B cell (primary cell): ENCODE measurements around the gene TMEM207. TPM values are rescaled to one million over a fixed set of nuclear protein-coding genes. Genes with fewer than 3 reads are reported as not detected.

Source experiments
- ATAC-seq: fragments of 200-7000 bp; cut with Tn5 transposase; one replicate; pipeline ENCODE4 v1.10.0; 2021; ENCODE audit warnings: low read depth, mild to moderate bottlenecking, moderate number of reproducible peaks, moderate library complexity
- CTCF ChIA-PET: fragments of 350-600 bp; sonication (Branson Sonifier 250); formaldehyde crosslinking; loops from one replicate; lab custom pipeline; 2021; ENCODE audit warnings: antibody characterized with exemption, inconsistent platforms; lab: Charles Lee
- POLR2A ChIA-PET: fragments of 350-600 bp; sonication (Branson Sonifier 250); formaldehyde crosslinking; loops from one replicate; lab custom pipeline; 2021; ENCODE audit warnings: antibody characterized with exemption; lab: Charles Lee
- DNase-seq: peaks from one replicate; pipeline ENCODE4 v3.0.0; 2013
- H2AFZ ChIP-seq: 2 replicates; pipeline ENCODE4 v1.6.1; 2012; ENCODE audit warnings: mild to moderate bottlenecking, low read depth, low read length; ENCODE audit not compliant: insufficient read depth, poor library complexity, severe bottlenecking
- H3K27ac ChIP-seq, 2 donors: 1 replicate in 1 of 2; 2 replicates in 1 of 2; pipeline ENCODE4 v1.5.1; 2012 to 2013; ENCODE audit warnings: low read length in 2 of 2, mild to moderate bottlenecking in 2 of 2, moderate library complexity in 1 of 2
- H3K27me3 ChIP-seq, 4 experiments: fragments of 200-600 bp in 1 of 4; sonication (generic) in 1 of 4; replicated peaks in 1 of 4; 1 replicate in 2 of 4; 2 replicates in 2 of 4; pipeline versions ENCODE4 v1.6.1 to v1.7.0; 2013 to 2016; ENCODE audit warnings: low read length in 3 of 4, mild to moderate bottlenecking in 2 of 4, mixed read lengths in 1 of 4, moderate library complexity in 1 of 4; ENCODE audit not compliant: insufficient read depth in 4 of 4, control insufficient read depth in 3 of 4; ENCODE audit errors: control extremely low read depth in 1 of 4
- H3K36me3 ChIP-seq, 2 experiments: replicated peaks in 1 of 2; 1 replicate in 1 of 2; 2 replicates in 1 of 2; pipeline versions ENCODE4 v1.6.1 to v1.7.1; 2013; ENCODE audit warnings: low read length in 1 of 2; ENCODE audit not compliant: insufficient read depth in 2 of 2, control insufficient read depth in 1 of 2; ENCODE audit errors: control extremely low read depth in 1 of 2, extremely low read depth in 1 of 2
- H3K4me1 ChIP-seq, 2 donors: fragments of 200-600 bp in 1 of 2; sonication (generic) in 1 of 2; 1 replicate in 1 of 2; 2 replicates in 1 of 2; pipeline versions ENCODE4 v1.5.1 to v1.6.1; 2013 to 2017; ENCODE audit warnings: low read length in 2 of 2; ENCODE audit not compliant: control insufficient read depth in 2 of 2, insufficient read depth in 2 of 2
- H3K4me2 ChIP-seq: replicated peaks from 2 replicates; pipeline ENCODE3; 2012; ENCODE audit warnings: mild to moderate bottlenecking, low read depth, low read length; ENCODE audit not compliant: poor library complexity, severe bottlenecking
- H3K4me3 ChIP-seq, 5 experiments: fragments of 200-600 bp in 1 of 5; sonication (generic) in 1 of 5; 1 replicate in 3 of 5; 2 replicates in 2 of 5; pipeline versions ENCODE4 v1.5.1 to v1.7.0; 2011 to 2016; ENCODE audit warnings: low read length in 4 of 5, mild to moderate bottlenecking in 4 of 5, low read depth in 2 of 5, control low read depth in 1 of 5, moderate library complexity in 1 of 5; ENCODE audit not compliant: insufficient read depth in 1 of 5; ENCODE audit errors: control extremely low read depth in 1 of 5, extremely low read depth in 1 of 5
- H3K79me2 ChIP-seq: fragments of 200-600 bp; sonication (generic); one replicate; pipeline ENCODE4 v1.6.0; 2016; ENCODE audit warnings: low read length; ENCODE audit not compliant: control insufficient read depth, insufficient read depth
- H3K9ac ChIP-seq: fragments of 200-600 bp; sonication (generic); 2 replicates; pipeline ENCODE4 v1.6.1; 2017; ENCODE audit warnings: mild to moderate bottlenecking, low read length, moderate library complexity
- H3K9me3 ChIP-seq, 3 donors: one replicate each; pipeline versions ENCODE4 v1.6.1 to v1.7.1; 2013; ENCODE audit warnings: low read length in 2 of 3; ENCODE audit not compliant: control insufficient read depth in 2 of 3, insufficient read depth in 1 of 3; ENCODE audit errors: control extremely low read depth in 1 of 3
- H4K20me1 ChIP-seq: 2 replicates; pipeline ENCODE4 v1.6.0; 2012; ENCODE audit warnings: mild to moderate bottlenecking, low read length; ENCODE audit not compliant: insufficient read depth, control insufficient read depth, poor library complexity, severe bottlenecking
- H3K27ac Mint-ChIP-seq: one replicate; pipeline ENCODE4 v1.8.0; 2021; ENCODE audit warnings: mixed read lengths
- H3K27me3 Mint-ChIP-seq: one replicate; pipeline ENCODE4 v1.8.0; 2021; ENCODE audit warnings: mixed read lengths
- H3K4me1 Mint-ChIP-seq: one replicate; pipeline ENCODE4 v1.8.0; 2021; ENCODE audit warnings: mixed read lengths
- H3K4me3 Mint-ChIP-seq: one replicate; pipeline ENCODE4 v1.8.0; 2021; ENCODE audit warnings: mixed read lengths
- H3K9me3 Mint-ChIP-seq: one replicate; pipeline ENCODE4 v1.8.0; 2022; ENCODE audit warnings: mixed read lengths; ENCODE audit not compliant: insufficient read depth
- EZH2 ChIP-seq: IDR thresholded peaks from 2 replicates; pipeline ENCODE4 v1.6.1; 2012; ENCODE audit warnings: borderline replicate concordance, low read depth, mild to moderate bottlenecking, moderate library complexity, low read length; ENCODE audit not compliant: insufficient read depth, poor library complexity, severe bottlenecking
- WGBS: methylation state at CpG from one replicate; pipeline ENCODE4 v1.1.5; 2013; ENCODE audit warnings: missing lambda C conversion rate; ENCODE audit not compliant: insufficient coverage; 5-methylcytosine and 5-hydroxymethylcytosine counted together
- intact Hi-C: fragments of 100-400 bp; cut with micrococcal nuclease; formaldehyde crosslinking; loops from one replicate; pipeline ENCODE4 v1.10.0; 2022
- polyA plus RNA-seq: library from polyadenylated mRNA; depleted of rRNA; stranded (reverse); fragments of >200 nt; gene quantifications from 2 replicates; pipeline ENCODE4 v1.2.3, GENCODE V29; 2012
- total RNA-seq, 2 donors: library from RNA; stranded (reverse); fragments of 120-200 nt in 1 of 2; gene quantifications; 1 replicate in 1 of 2; 2 replicates in 1 of 2; pipeline versions ENCODE4 v1.2.3 to v1.2.4, GENCODE V29; 2013 to 2022
- TF ChIP-seq, protein P1 (sequence below): fragments of 200-600 bp; IDR thresholded peaks from one replicate; pipeline ENCODE4 v1.8.0; 2022; ENCODE audit warnings: antibody characterized with exemption, mild to moderate bottlenecking

The TMEM207 gene
- total and polyA plus RNA-seq, 2 donors (not counting 1 experiment from before 2014, with no cell fraction given), result not detected

DNA sequence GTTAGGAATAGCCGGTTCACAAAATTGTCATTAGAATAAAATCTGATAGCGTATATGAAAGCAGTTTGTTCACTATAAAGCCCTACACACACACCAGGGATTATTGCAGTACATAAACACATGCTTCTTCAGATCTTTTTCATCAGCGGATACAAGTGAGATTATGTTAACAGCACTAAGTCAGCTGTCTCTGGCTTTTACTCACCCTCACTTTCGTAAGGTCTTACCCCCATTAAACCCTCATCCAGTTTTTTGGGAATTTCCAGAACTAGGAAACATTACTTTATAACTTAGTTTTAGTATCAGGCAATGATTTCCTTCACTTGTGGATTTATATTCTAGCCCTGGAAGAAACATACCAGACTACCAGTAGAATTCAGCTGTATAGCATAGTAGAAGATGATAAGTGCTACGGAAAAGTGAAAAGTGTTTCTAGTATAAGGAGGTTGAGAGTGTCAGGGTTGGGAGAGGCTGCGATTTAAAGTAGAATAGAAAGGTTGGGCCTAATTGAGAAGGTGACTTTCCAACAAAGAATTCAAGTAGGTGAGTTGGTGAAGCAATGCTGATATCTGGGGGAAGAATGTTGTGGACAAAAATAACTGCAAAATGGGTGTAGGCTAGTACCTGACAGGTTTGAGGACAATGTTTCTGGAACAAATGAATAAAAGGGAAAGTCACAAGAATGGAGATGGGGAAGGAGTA is 22.7 kb downstream of the TMEM207 start:
- no peak for TF ChIP-seq EZH2
- TF ChIP-seq, protein P1, sequence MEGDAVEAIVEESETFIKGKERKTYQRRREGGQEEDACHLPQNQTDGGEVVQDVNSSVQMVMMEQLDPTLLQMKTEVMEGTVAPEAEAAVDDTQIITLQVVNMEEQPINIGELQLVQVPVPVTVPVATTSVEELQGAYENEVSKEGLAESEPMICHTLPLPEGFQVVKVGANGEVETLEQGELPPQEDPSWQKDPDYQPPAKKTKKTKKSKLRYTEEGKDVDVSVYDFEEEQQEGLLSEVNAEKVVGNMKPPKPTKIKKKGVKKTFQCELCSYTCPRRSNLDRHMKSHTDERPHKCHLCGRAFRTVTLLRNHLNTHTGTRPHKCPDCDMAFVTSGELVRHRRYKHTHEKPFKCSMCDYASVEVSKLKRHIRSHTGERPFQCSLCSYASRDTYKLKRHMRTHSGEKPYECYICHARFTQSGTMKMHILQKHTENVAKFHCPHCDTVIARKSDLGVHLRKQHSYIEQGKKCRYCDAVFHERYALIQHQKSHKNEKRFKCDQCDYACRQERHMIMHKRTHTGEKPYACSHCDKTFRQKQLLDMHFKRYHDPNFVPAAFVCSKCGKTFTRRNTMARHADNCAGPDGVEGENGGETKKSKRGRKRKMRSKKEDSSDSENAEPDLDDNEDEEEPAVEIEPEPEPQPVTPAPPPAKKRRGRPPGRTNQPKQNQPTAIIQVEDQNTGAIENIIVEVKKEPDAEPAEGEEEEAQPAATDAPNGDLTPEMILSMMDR, result no peak
- no peaks in the 10 kb centered on the region for H3K4me1 ChIP-seq
- no peak for ATAC-seq
- H2AFZ ChIP-seq, result no peak overlapping the region
- no peak overlapping the region for H3K4me3 Mint-ChIP-seq
- peaks cover 0 to 2% (median 0%) of the 10 kb centered on the region in 4 experiments for H3K27me3 ChIP-seq
- no peak overlapping the region for H3K9ac ChIP-seq
- H3K79me2 ChIP-seq, result no peaks in the 10 kb centered on the region
- H3K27me3 Mint-ChIP-seq, result peaks cover 3% of the 10 kb centered on the region
- no peaks in the 10 kb centered on the region for H3K9me3 ChIP-seq
- WGBS, result 94% methylated on average over 3 of the region's 6 CpGs
- DNase-seq, result no peak
- H3K4me1 Mint-ChIP-seq, result peaks cover 4% of the 10 kb centered on the region
- intact Hi-C loops, result loop anchor here (10.0 kb wide), 1 partner anchor 462 kb away; no protein-coding TSS in a partner anchor
- no peak overlapping the region for H3K4me3 ChIP-seq
- H3K4me2 ChIP-seq, result no peak overlapping the region
- no peak overlapping the region for H3K27ac ChIP-seq
- H3K9me3 Mint-ChIP-seq, result no peaks in the 10 kb centered on the region
- POLR2A ChIA-PET, result no interaction called here
- CTCF ChIA-PET, result no interaction called here
- no peaks in the 10 kb centered on the region for H4K20me1 ChIP-seq
- H3K36me3 ChIP-seq, result no peaks in the 10 kb centered on the region
- H3K27ac Mint-ChIP-seq, result no peak overlapping the region

DNA sequence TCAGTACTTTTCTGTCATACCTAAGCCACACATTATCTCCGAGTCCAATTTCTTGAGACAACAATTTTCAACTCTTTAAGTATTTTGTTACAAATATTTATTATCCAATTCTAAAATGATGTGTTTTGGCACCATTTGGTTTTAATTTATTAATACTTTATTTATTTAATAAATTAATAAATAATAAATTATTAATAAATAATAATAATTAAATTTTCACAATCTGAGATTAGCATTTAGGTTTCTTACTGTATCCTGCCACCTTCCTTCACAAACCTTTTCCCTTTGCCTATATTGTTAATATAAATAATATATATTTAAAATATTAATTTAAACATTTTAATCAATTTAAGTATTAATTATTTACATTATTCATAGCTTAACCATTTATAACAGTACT is 23.9 kb downstream of the TMEM207 start:
- H3K27me3 Mint-ChIP-seq, result peaks cover 3% of the 10 kb centered on the region
- DNase-seq (no peak), ATAC-seq (no peak)
- peaks cover 0 to 2% (median 0%) of the 10 kb centered on the region in 4 experiments for H3K27me3 ChIP-seq
- no peak overlapping the region for H3K4me3 ChIP-seq
- H3K4me3 Mint-ChIP-seq, result no peak overlapping the region
- no peak overlapping the region for H3K27ac Mint-ChIP-seq
- no peak overlapping the region for H2AFZ ChIP-seq
- intact Hi-C loops, result loop anchor here (10.0 kb wide), 1 partner anchor 461 kb away; no protein-coding TSS in a partner anchor
- H4K20me1 ChIP-seq, result no peaks in the 10 kb centered on the region
- H3K4me1 ChIP-seq, result no peaks in the 10 kb centered on the region
- H3K9me3 ChIP-seq, result no peaks in the 10 kb centered on the region
- WGBS, result no CpG with 5 or more reads among the region's 1 CpG
- ChIA-PET POLR2A (no interaction called here), CTCF (interaction anchor here (0.7 to 3.6 kb wide), 4 partner anchors 12 to 446 kb away, joined by 3 to 12 read pairs (median 4); partner anchors contain the start of gene IL1RAP)
- peaks cover 4% of the 10 kb centered on the region for H3K4me1 Mint-ChIP-seq
- no peaks in the 10 kb centered on the region for H3K9me3 Mint-ChIP-seq
- no peak overlapping the region for H3K9ac ChIP-seq
- H3K4me2 ChIP-seq, result no peak overlapping the region
- H3K79me2 ChIP-seq, result no peaks in the 10 kb centered on the region
- no peaks in the 10 kb centered on the region for H3K36me3 ChIP-seq
- H3K27ac ChIP-seq, result no peak overlapping the region
- TF ChIP-seq, protein P1, result no peak
- no peak for TF ChIP-seq EZH2
